ENCODE data around the gene ZDHHC4.
"Not testable (repeated sequence)": the region's sequence is repeated elsewhere in the genome, so short reads cannot be mapped to it uniquely, and the experiment has no call there.

Gene ZDHHC4

DNA sequence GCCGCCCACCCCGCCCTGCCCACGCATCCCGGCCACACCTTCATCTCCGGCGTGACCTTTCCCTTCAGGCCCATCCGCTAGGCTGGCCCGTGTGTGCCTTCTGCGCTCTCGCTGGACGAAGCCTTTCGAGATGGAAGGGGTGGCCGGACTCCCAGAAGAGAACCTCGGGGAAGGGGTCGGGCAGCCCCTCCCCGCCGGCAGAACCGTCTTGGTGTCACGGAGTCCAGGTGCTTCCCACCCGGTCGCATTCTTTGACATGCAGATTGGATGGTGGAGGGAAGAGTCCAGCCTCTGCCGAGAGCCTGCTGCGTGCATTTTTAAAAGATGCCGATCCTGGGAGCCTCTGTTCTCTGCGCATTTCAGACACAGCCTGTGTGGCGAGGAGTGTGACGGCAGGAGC lies 30.8 kb downstream of the ZDHHC4 start:
- DNase-seq, result no peak

DNA sequence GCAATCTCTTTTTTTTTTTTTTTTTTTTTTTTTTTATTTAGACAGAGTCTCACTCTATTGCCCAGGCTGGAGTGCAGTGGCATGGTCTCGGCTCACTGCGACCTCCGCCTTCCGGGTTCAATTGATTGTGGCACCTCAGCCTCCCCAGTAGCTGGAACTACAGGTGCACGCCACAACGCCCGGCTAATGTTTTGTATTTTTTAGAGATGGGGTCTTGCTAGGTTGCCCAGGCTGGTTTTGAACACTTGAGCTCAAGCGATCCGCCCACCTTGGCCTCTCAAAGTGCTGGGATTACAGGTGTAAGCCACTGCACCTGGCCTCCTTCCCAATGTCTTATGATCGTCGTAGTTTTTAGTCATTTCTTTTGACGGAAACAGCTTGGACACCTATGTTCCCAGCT lies 31.5 kb downstream of the ZDHHC4 start:
- DNase-seq, result no peak

GRCh38 chr7:6612819-6613218 lies 35.6 kb downstream of the ZDHHC4 start:
- no peak for DNase-seq

GRCh38 chr7:6613706-6614105 lies 36.5 kb downstream of the ZDHHC4 start:
- no peak for DNase-seq

DNA sequence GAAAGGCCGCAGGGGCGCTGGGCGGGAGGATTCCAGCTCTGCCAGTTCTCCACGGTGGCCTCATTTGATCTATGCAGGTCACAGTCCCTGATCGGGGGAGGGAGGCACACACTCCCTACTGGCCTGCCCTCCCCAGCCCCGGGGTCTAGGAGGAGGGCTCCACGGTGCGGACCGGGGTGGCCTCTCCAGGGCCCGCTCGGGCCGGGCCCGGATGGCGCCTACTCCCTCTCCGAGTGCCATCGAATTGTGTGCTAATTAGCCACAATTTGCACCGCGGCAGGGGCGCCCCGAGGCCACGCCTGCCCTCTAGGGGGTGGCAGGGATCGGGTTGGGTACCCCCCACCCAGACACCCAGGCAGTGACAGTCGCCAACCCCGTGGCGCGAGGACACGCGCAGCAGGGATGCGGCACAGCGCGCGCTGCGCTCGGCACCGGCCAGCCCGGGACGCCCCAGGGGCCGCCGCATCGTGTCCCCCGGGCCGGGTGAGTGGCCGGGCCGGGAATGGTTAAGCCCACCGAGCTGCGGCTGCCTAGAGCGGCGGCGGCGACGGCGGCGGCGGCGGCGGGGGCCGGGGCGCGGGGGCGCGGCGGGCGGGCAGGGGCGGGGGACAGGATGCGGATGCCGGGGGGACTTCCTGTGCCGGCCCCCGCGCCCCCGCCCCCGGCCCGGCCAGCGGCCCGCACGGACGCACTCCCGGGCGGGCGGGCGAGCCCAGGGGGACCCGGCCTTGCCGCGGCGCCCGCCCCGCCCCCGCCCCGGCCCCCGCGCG lies 37.9 kb downstream of the ZDHHC4 start, which contains the start of gene ZNF853:
Gene ZNF853, plus strand, starts transcription at position 658 of the 770 bp plus-strand sequence. CDS start 565 bp downstream, outside the sequence.
- peak; percentile 76 for DNase-seq

- peak; percentile 79 for DNase-seq
These were observed 38.7 kb downstream of the ZDHHC4 start for GRCh38 chr7:6615723-6616555.

GRCh38 chr7:6616854-6617643 lies 39.8 kb downstream of the ZDHHC4 start:
- DNase-seq, result no peak

GRCh38 chr7:6618621-6619020 lies 41.4 kb downstream of the ZDHHC4 start:
- DNase-seq, result no peak

DNA sequence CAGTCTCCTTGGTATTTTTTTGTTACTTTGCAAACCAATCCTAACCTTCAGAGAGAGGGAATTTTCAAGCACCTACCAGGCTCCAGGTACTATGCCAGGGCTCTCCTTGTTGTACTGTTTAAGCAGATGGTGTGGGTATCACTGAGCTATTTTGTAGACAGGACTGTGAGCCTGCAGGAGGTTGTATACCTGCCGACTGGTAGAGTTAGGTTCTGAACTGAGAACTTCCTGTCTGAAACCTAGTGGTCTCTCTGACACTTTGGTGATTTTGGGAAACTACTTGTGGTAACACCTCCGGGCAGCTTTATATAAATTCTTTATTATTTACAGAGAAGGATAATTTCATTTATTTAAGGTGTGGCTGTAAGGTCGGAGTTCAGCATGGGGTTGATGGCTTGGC lies 42.7 kb downstream of the ZDHHC4 start:
- DNase-seq, result no peak

DNA sequence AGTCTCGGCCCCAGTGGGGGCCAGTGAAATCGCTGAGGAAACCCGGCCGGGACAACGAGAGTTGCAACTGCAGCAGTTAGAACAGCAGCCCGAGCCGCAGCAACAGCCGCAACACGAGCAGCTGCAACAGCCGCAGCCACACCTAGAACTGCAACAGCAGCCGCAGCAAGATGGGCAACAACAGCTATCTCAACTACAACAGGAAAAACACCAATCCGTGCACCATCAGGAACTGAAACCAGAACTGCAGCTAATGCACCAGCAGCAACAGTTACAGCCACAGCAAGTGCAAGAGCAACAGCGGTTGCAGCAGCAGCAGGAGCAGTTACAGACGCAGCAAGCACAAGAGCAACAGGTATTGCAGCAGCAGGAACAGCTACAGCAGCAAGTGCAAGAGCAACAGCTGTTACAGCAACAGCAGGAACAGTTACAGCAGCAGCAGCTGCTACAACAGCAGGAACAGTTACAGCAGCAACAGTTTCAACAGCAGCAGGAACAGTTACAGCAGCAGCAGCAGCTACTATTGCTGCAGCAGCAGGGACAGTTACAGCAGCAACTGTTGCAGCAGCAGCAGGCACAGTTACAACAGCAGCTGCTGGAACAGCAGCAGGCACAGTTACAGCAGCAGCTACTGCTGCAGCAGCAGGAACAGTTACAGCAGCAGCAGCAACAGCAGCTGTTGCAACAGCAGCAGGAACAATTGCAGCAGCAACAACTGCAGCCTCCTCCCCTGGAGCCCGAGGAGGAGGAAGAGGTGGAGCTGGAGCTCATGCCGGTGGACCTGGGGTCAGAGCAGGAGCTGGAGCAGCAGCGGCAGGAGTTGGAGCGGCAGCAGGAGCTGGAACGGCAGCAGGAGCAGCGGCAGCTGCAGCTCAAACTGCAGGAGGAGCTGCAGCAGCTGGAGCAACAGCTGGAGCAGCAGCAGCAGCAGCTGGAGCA lies 44.2 kb downstream of the ZDHHC4 start:
- DNase-seq, result no peak

DNA sequence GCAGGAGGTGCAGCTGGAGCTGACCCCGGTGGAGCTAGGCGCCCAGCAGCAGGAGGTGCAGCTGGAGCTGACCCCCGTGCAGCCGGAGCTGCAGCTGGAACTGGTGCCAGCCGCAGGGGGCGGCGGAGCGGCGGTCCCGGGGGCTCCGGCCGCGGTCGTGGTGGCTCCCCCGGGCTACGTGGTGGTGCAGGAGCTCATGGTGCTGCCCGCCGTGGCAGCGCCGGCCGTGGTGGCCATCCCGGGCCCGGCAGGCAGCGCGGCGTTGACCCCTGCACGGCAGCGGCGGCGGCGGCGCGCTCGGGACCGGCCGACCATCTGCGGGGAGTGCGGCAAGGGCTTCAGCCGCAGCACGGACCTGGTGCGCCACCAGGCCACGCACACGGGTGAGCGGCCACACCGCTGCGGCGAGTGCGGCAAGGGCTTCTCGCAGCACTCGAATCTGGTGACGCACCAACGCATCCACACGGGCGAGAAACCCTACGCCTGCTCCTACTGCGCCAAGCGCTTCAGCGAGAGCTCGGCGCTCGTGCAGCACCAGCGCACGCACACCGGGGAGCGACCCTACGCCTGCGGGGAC lies 45.0 kb downstream of the ZDHHC4 start:
- no peak for DNase-seq

DNA sequence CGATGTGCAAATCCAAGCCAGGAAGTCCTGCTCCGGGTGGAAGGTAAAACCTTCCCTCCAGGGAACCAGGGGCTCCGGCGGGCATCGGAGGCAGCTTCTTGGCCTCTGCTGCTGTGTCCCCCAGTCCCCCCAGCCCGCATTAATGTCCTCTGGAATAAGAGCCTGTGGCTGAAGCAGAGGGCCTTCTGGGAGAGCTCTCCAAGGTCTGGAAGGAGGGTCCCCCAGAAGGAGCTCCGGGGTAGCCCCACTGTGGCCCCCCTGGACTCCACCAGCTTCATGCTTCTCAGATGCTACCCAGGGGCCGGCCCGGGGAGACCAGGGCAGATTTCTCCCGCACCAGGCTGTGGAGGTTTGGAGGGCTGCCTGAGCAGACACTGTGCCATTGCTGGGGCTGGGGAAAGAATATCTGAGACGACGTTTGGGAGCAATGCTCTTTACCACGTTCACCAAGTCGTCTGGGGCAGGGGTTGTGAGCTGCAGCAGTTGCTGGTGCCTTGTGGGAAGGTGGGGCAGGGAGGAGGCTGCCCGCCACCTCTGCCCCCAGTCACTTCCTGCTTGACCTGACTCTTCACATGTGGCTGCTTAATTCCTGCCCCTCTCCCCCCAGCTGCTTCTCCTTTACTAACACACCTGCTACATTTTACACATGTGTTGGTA lies 46.5 kb downstream of the ZDHHC4 start:
- no peak for DNase-seq

DNA sequence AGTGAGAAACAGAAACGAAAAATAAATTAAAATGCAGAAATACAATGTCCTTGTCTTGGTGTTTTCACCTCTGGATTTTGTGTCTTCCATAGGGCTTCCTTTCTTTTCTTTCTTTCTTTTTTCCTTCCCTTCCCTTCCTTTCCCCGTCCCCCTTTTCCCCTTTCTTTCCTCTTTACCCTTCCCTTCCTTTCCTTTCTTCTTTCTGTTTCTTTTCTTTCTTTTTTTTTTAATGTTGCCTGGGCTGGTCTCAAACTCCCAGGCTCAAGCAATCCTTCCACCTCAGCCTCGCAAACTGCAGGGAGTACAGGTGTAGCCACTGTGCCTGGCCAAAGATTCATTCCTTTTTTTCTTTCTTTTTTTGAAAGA lies 47.0 kb downstream of the ZDHHC4 start:
- DNase-seq, result no peak

DNA sequence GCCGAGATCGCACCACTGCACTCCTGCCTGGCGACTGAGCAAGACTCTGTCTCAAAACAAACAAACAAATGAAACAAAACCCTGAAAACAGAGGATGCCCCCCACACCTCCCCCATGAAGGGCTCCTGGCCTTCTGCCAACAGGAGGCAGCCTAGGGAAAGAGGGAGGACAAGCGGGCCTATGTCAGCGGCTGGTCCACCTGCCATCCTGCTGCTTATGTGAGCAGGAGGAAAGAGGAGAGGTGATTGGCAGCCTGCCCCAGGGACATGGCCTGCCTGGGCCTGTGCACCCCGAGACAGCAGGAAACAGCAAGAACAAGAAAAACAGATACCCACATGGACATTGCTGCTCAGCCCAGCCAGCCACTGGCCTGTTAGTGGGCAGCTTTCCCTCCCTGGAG lies 50.8 kb downstream of the ZDHHC4 start:
- peak; percentile 14 for DNase-seq

- DNase-seq, result peak; percentile 33
These were observed 53.0 kb downstream of the ZDHHC4 start for GRCh38 chr7:6630007-6630849.

DNA sequence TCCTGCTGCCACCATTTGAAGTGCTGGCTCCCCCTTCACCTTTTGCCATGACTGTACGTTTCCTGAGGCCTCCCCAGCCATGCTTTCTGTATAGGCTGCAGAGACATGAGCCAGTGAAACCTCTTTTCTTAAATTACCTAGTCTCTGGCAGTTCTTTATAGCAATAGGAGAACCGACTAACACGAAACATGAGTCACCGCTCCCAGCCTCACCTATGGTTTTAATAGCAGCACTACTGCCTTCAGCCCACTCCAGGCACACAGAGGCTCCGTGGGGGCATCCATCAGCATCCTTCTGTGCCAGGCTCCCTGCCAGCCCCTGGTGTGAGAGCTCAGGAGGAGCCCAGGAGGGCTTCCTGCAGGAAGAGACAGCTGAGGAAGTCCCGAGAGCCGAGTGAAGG lies 54.4 kb downstream of the ZDHHC4 start:
- DNase-seq, result no peak

- DNase-seq, result no peak
These were observed 56.8 kb downstream of the ZDHHC4 start for GRCh38 chr7:6634021-6634420.

GRCh38 chr7:6634971-6635370 lies 57.7 kb downstream of the ZDHHC4 start:
- DNase-seq, result not testable (repeated sequence)

GRCh38 chr7:6636741-6637543 lies 59.7 kb downstream of the ZDHHC4 start, which contains the start of gene ZNF316:
ZNF316 (plus strand) TSS chr7:6637318; CDS start chr7:6642410, 5,092 bp downstream.
- peak; percentile 81 for DNase-seq

Data from NCI-H69 (cell line).